NB4 (cell line): ENCODE data around the gene CDKN2AIP.
"Not testable (repeated sequence)": the region's sequence is repeated elsewhere in the genome, so short reads cannot be mapped to it uniquely, and the experiment has no call there.

Experiments used
- TF ChIP-seq, protein P1 (sequence below): IDR thresholded peaks from one replicate; pipeline ENCODE4 v1.5.1; 2012; ENCODE audit warnings: low read depth, low read length
- TF ChIP-seq, protein P2 (sequence below): IDR thresholded peaks from 2 replicates; pipeline ENCODE4 v1.6.1; 2011; ENCODE audit warnings: low read depth, low read length

DNA sequence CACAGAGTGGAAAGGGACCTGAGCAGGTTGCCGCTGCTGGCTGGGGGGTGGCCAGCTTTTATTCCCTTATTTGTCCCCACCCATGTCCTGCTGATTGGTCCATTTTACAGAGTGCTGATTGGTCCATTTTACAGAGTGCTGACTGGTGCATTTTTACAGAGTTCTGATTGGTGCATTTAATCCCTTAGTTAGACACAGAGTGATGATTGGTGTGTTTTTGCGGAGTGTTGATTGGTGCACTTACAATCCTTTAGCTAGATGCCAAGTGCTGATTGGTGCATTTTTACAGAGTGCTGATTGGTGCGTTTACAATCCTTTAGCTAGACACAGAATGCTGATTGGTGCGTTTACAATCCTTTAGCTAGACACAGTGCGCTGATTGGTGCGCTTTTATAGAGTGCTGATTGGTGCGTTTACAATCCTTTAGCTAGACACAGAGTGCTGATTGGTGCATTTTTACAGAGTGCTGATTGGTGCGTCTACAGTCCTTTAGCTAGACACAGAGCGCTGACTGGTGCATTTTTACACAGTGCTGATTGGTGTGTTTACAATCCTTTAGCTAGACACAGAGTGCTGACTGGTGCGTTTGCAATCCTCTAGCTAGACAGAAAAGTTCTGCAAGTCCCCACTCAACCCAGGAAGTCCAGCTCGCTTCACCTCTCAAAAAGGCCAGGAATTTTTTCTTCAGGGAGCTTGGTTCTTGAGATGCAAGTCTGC lies 19.6 kb downstream of the CDKN2AIP start:
- TF ChIP-seq, protein P1, sequence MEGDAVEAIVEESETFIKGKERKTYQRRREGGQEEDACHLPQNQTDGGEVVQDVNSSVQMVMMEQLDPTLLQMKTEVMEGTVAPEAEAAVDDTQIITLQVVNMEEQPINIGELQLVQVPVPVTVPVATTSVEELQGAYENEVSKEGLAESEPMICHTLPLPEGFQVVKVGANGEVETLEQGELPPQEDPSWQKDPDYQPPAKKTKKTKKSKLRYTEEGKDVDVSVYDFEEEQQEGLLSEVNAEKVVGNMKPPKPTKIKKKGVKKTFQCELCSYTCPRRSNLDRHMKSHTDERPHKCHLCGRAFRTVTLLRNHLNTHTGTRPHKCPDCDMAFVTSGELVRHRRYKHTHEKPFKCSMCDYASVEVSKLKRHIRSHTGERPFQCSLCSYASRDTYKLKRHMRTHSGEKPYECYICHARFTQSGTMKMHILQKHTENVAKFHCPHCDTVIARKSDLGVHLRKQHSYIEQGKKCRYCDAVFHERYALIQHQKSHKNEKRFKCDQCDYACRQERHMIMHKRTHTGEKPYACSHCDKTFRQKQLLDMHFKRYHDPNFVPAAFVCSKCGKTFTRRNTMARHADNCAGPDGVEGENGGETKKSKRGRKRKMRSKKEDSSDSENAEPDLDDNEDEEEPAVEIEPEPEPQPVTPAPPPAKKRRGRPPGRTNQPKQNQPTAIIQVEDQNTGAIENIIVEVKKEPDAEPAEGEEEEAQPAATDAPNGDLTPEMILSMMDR, result not testable (repeated sequence)
- TF ChIP-seq, protein P2, sequence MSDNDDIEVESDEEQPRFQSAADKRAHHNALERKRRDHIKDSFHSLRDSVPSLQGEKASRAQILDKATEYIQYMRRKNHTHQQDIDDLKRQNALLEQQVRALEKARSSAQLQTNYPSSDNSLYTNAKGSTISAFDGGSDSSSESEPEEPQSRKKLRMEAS, result not testable (repeated sequence)
